HL-60 (cell line): Measurements from ENCODE around the gene CNTNAP2.

ENCODE experiments used
- DNase-seq, 2 experiments: peaks; one replicate each; pipeline ENCODE4 v3.0.0-alpha.2; 2010 to 2020; ENCODE audit warnings: low read depth in 1 of 2, low spot score in 1 of 2
- H3K27ac ChIP-seq: fragments of 250-450 bp; sonication (Bioruptor Pico); replicated peaks from 2 replicates; pipeline ENCODE4 v1.5.1; 2020; ENCODE audit warnings: mild to moderate bottlenecking, moderate library complexity
- H3K27me3 ChIP-seq: fragments of 250-450 bp; sonication (Bioruptor Pico); 2 replicates; pipeline ENCODE4 v1.5.1; 2021; ENCODE audit warnings: mild to moderate bottlenecking, moderate library complexity; ENCODE audit not compliant: insufficient read depth, poor library complexity, severe bottlenecking
- H3K4me3 ChIP-seq: replicated peaks from 2 replicates; pipeline ENCODE4 v1.5.1; 2011; ENCODE audit warnings: mild to moderate bottlenecking, control low read depth, low read length; ENCODE audit not compliant: insufficient read depth
- GABPA ChIP-seq: IDR thresholded peaks from 2 replicates; pipeline ENCODE4 v1.6.1; 2012; ENCODE audit warnings: low read depth
- POLR2AphosphoS5 ChIP-seq: IDR thresholded peaks from 2 replicates; pipeline ENCODE4 v1.6.1; 2012; ENCODE audit warnings: low read depth
- SPI1 ChIP-seq: IDR thresholded peaks from 2 replicates; pipeline ENCODE4 v1.6.1; 2012; ENCODE audit warnings: low read depth, mild to moderate bottlenecking, borderline replicate concordance
- TF ChIP-seq, protein P1 (sequence below): IDR thresholded peaks from one replicate; pipeline ENCODE4 v1.5.1; 2011; ENCODE audit warnings: low read length, control low read depth, inconsistent platforms; ENCODE audit not compliant: insufficient read depth
- TF ChIP-seq, protein P2 (sequence below): IDR thresholded peaks from 2 replicates; pipeline ENCODE4 v1.6.1; 2012; ENCODE audit warnings: low read depth; ENCODE audit not compliant: insufficient replicate concordance

Gene CNTNAP2

DNA sequence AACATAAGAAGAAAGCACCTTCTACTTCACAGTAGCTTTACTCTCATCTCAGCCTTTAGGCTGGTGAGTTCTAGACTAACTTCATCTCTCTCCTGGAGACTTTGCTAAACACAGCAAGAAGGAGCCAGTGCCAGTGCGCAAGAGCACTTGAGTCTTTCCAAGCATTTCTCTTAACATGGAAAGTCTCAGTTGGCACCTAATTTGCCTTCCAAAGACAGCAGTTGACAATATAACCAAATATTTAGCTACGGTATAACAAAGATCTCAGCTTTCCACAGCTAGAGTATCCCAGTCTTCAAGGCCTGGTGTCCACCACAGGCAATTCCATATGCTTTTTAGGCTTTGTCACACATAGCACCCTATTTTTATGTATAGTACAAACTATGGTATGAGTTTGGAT is 1204.9 kb downstream of the CNTNAP2 start:
- no peak for TF ChIP-seq POLR2AphosphoS5
- TF ChIP-seq, protein P1, sequence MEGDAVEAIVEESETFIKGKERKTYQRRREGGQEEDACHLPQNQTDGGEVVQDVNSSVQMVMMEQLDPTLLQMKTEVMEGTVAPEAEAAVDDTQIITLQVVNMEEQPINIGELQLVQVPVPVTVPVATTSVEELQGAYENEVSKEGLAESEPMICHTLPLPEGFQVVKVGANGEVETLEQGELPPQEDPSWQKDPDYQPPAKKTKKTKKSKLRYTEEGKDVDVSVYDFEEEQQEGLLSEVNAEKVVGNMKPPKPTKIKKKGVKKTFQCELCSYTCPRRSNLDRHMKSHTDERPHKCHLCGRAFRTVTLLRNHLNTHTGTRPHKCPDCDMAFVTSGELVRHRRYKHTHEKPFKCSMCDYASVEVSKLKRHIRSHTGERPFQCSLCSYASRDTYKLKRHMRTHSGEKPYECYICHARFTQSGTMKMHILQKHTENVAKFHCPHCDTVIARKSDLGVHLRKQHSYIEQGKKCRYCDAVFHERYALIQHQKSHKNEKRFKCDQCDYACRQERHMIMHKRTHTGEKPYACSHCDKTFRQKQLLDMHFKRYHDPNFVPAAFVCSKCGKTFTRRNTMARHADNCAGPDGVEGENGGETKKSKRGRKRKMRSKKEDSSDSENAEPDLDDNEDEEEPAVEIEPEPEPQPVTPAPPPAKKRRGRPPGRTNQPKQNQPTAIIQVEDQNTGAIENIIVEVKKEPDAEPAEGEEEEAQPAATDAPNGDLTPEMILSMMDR: no peak
- TF ChIP-seq SPI1: no peak
- TF ChIP-seq GABPA: no peak
- TF ChIP-seq, protein P2, sequence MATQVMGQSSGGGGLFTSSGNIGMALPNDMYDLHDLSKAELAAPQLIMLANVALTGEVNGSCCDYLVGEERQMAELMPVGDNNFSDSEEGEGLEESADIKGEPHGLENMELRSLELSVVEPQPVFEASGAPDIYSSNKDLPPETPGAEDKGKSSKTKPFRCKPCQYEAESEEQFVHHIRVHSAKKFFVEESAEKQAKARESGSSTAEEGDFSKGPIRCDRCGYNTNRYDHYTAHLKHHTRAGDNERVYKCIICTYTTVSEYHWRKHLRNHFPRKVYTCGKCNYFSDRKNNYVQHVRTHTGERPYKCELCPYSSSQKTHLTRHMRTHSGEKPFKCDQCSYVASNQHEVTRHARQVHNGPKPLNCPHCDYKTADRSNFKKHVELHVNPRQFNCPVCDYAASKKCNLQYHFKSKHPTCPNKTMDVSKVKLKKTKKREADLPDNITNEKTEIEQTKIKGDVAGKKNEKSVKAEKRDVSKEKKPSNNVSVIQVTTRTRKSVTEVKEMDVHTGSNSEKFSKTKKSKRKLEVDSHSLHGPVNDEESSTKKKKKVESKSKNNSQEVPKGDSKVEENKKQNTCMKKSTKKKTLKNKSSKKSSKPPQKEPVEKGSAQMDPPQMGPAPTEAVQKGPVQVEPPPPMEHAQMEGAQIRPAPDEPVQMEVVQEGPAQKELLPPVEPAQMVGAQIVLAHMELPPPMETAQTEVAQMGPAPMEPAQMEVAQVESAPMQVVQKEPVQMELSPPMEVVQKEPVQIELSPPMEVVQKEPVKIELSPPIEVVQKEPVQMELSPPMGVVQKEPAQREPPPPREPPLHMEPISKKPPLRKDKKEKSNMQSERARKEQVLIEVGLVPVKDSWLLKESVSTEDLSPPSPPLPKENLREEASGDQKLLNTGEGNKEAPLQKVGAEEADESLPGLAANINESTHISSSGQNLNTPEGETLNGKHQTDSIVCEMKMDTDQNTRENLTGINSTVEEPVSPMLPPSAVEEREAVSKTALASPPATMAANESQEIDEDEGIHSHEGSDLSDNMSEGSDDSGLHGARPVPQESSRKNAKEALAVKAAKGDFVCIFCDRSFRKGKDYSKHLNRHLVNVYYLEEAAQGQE: no peak
- no peak overlapping the region for H3K4me3 ChIP-seq
- H3K27ac ChIP-seq: no peak overlapping the region
- no peak for DNase-seq
- no peaks in the 10 kb centered on the region for H3K27me3 ChIP-seq

DNA sequence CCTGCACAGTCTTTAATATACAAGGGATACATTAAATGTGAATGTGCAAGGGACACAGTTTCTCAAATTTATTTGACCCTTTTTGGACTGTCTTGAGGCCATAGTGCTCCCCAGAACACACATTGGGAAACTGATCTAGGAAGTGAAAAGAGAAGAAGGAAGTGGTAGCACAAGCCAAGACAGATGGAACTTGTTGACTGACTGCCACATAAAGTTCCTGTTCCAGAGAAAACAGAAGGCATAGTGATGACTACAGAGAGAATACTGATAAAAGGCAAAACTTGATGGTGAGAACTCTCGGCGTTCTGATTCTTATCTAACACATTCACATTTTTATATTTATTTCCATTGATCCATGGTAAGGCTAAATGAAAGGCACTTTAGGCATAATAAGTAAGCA is 1216.4 kb downstream of the CNTNAP2 start:
- DNase-seq: no peak
- no peak overlapping the region for H3K27ac ChIP-seq
- H3K4me3 ChIP-seq: no peak overlapping the region
- no peaks in the 10 kb centered on the region for H3K27me3 ChIP-seq
- TF ChIP-seq SPI1 (peak; percentile 8; the same call in 1 of the 2 replicates), POLR2AphosphoS5 (no peak)
- TF ChIP-seq, protein P2: no peak

DNA sequence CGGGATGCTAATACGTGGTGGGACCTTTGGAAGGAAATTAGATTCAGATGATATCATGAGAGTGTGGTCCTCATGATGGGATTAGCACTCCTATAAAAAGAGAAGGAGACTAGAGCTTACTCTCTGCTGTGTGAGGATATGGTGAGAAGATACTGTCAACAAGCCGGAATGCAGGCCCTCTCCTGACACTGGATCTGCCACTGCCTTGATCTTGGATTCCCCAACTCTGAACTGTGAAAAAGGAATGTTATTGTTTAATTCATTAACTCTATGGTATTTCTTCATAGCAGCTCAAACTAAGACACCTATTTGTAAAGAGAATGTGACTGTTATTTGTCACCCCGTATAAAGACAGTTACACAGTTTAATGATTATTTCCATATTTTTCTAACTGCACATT is 1246.5 kb downstream of the CNTNAP2 start:
- Histone ChIP-seq H3K27me3 (no peaks in the 10 kb centered on the region), H3K4me3 (no peak overlapping the region)
- no peak for TF ChIP-seq POLR2AphosphoS5
- TF ChIP-seq, protein P1: no peak
- no peak for TF ChIP-seq GABPA
- TF ChIP-seq, protein P2: no peak
- no peak for TF ChIP-seq SPI1

DNA sequence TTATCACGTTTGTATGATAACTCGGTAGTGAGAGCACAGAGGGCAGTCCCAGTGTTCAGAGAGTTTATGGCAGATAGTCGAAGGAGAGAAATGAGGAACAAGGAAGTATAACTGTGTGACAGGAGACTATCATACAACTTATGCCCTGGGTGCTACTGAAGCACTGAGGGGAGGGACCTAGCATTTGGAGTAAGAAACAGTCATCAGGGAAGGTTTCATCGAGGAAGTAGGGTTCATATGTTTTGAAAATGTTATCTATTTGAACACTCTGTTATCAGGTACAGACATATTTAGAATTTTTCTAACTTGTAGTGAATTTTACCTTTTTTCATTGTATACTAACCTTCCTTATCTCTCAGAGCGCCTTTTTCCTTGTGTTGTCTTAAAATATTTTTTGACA is 1259.6 kb downstream of the CNTNAP2 start:
- no peak overlapping the region for H3K27ac ChIP-seq
- no peaks in the 10 kb centered on the region for H3K27me3 ChIP-seq
- no peak overlapping the region for H3K4me3 ChIP-seq
- no peak for TF ChIP-seq SPI1
- no peak for TF ChIP-seq POLR2AphosphoS5
- TF ChIP-seq, protein P2: no peak
- TF ChIP-seq GABPA: no peak
- TF ChIP-seq, protein P1: no peak
- DNase-seq: no peak

More for the DNA sequence above, 1246.5 kb downstream of the CNTNAP2 start:
- no peak for DNase-seq
- H3K27ac ChIP-seq: no peak overlapping the region
